Mesendoderm (in vitro differentiated cells): ENCODE data around the gene AGAP1.

Source experiments
- DNase-seq: peaks from one replicate; pipeline ENCODE4 v3.0.0; 2013
- H2AK5ac ChIP-seq: 2 replicates; pipeline ENCODE4 v1.6.1; 2013; ENCODE audit warnings: low read length, inconsistent platforms
- H2BK120ac ChIP-seq: 2 replicates; pipeline ENCODE4 v1.6.1; 2013; ENCODE audit warnings: low read depth, mild to moderate bottlenecking, low read length, moderate library complexity, mixed read lengths
- H2BK15ac ChIP-seq: replicated peaks from 2 replicates; pipeline ENCODE4 v1.6.1; 2013; ENCODE audit warnings: low read depth, mild to moderate bottlenecking, moderate library complexity
- H2BK5ac ChIP-seq: 2 replicates; pipeline ENCODE4 v1.6.1; 2013; ENCODE audit warnings: low read length, inconsistent platforms
- H3K18ac ChIP-seq: 2 replicates; pipeline ENCODE4 v1.6.1; 2013; ENCODE audit warnings: mild to moderate bottlenecking, low read length, mixed read lengths
- H3K23ac ChIP-seq: one replicate; pipeline ENCODE4 v1.6.1; 2013; ENCODE audit warnings: low read length
- H3K27ac ChIP-seq: 2 replicates; pipeline ENCODE4 v1.5.1; 2013; ENCODE audit warnings: low read depth, mild to moderate bottlenecking, inconsistent platforms, low read length, moderate library complexity
- H3K27me3 ChIP-seq: 2 replicates; pipeline ENCODE4 v1.6.1; 2013; ENCODE audit warnings: low read length, control low read depth, mild to moderate bottlenecking, inconsistent platforms; ENCODE audit not compliant: insufficient read depth, poor library complexity
- H3K36me3 ChIP-seq: 2 replicates; pipeline ENCODE4 v1.6.1; 2013; ENCODE audit warnings: low read length, inconsistent platforms; ENCODE audit not compliant: control insufficient read depth, insufficient read depth
- H3K4ac ChIP-seq: one replicate; pipeline ENCODE4 v1.6.1; 2013; ENCODE audit warnings: low read depth, mild to moderate bottlenecking, low read length, moderate library complexity
- H3K4me1 ChIP-seq: 2 replicates; pipeline ENCODE4 v1.6.1; 2013; ENCODE audit warnings: low read depth, low read length, inconsistent platforms; ENCODE audit not compliant: control insufficient read depth
- H3K4me2 ChIP-seq: 2 replicates; pipeline ENCODE4 v1.6.1; 2013; ENCODE audit warnings: low read length
- H3K4me3 ChIP-seq: 2 replicates; pipeline ENCODE4 v1.5.1; 2013; ENCODE audit warnings: mild to moderate bottlenecking, low read length
- H3K56ac ChIP-seq: one replicate; pipeline ENCODE4 v1.6.1; 2013; ENCODE audit warnings: low read length
- H3K79me1 ChIP-seq: 2 replicates; pipeline ENCODE4 v1.6.1; 2013; ENCODE audit warnings: low read length, inconsistent platforms
- H3K79me2 ChIP-seq: 2 replicates; pipeline ENCODE4 v1.6.1; 2013; ENCODE audit warnings: mild to moderate bottlenecking, low read length; ENCODE audit not compliant: control insufficient read depth, insufficient read depth
- H3K9ac ChIP-seq: 2 replicates; pipeline ENCODE4 v1.6.1; 2013; ENCODE audit warnings: low read length, inconsistent platforms
- H4K5ac ChIP-seq: one replicate; pipeline ENCODE4 v1.6.1; 2013; ENCODE audit warnings: low read length
- H4K8ac ChIP-seq: one replicate; pipeline ENCODE4 v1.6.1; 2013; ENCODE audit warnings: low read depth, mild to moderate bottlenecking, control low read depth, low read length, moderate library complexity
- whole genome bisulfite sequencing: extraction: QIAGEN DNeasy Blood & Tissue Kit; methylation state at CpG from one replicate; pipeline ENCODE4 v1.1.7; 2013; ENCODE audit warnings: low lambda C conversion rate, missing lambda C conversion rate; ENCODE audit not compliant: insufficient coverage; ENCODE audit errors: extremely low coverage; 5-methylcytosine and 5-hydroxymethylcytosine counted together

AGAP1 gene

DNA sequence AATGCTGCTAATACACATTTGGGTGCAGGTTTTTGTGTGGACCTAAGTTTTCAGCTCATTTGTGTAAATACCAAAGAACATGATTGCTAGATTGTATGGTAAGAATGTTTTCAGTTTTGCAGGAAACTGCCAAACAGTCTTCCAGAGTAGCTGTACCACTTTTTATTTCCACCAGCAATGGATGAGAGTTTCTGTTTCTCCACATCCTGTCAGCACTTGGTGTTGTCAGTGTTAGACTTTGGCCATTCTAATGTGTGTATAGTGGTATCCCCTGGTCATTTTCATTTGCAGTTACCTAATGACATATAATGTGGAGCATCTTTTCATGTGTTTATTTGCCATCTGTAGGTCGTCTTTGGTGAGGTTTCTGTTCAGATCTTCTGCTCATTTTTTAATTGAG is 337.9 kb downstream of the AGAP1 start:
- Histone ChIP-seq H3K79me1 (no peaks in the 10 kb centered on the region), H3K4me1 (no peaks in the 10 kb centered on the region), H2BK15ac (no peak overlapping the region), H3K9ac (no peak overlapping the region), H4K8ac (no peak overlapping the region), H2AK5ac (no peak overlapping the region), H3K4me3 (no peak overlapping the region), H3K27me3 (no peaks in the 10 kb centered on the region), H3K18ac (no peak overlapping the region), H3K4ac (no peak overlapping the region), H3K36me3 (no peaks in the 10 kb centered on the region), H3K56ac (no peak overlapping the region), H3K4me2 (no peak overlapping the region), H3K79me2 (no peaks in the 10 kb centered on the region), H2BK120ac (no peak overlapping the region), H2BK5ac (no peak overlapping the region), H3K27ac (no peak overlapping the region), H4K5ac (no peak overlapping the region), H3K23ac (no peak overlapping the region)
- no peak for DNase-seq
- WGBS = no CpG with 5 or more reads among the region's 1 CpG

DNA sequence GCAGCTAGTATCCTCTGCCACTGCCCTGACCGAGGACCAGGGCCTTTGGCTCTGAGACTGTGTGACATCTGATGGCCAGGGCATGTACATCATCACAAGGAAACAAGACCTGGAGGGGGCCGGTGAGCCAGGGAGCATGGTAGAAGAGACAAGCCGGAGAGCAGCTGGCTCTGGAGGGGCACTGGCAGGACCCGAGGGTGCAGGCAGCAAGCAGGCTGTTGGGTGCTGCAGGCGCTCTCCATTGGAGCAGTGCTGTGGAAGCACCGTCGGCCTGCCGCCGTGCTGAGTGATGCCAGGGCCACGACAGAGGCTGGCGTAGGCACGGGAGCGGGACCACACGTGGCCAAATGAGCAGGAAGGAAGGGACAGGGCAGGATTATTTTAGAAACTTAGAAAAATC is 339.1 kb downstream of the AGAP1 start:
- Histone ChIP-seq H4K8ac (no peak overlapping the region), H2BK15ac (no peak overlapping the region), H3K79me2 (no peaks in the 10 kb centered on the region), H3K4me3 (no peak overlapping the region), H3K56ac (no peak overlapping the region), H2BK120ac (no peak overlapping the region), H3K79me1 (no peaks in the 10 kb centered on the region), H2AK5ac (no peak overlapping the region), H2BK5ac (no peak overlapping the region), H3K23ac (no peak overlapping the region), H3K18ac (no peak overlapping the region), H3K36me3 (no peaks in the 10 kb centered on the region), H3K4ac (no peak overlapping the region), H4K5ac (no peak overlapping the region), H3K27ac (no peak overlapping the region), H3K4me1 (no peaks in the 10 kb centered on the region), H3K9ac (no peak overlapping the region), H3K4me2 (no peak overlapping the region), H3K27me3 (no peaks in the 10 kb centered on the region)
- no peak for DNase-seq
- WGBS = no CpG with 5 or more reads among the region's 14 CpGs

DNA sequence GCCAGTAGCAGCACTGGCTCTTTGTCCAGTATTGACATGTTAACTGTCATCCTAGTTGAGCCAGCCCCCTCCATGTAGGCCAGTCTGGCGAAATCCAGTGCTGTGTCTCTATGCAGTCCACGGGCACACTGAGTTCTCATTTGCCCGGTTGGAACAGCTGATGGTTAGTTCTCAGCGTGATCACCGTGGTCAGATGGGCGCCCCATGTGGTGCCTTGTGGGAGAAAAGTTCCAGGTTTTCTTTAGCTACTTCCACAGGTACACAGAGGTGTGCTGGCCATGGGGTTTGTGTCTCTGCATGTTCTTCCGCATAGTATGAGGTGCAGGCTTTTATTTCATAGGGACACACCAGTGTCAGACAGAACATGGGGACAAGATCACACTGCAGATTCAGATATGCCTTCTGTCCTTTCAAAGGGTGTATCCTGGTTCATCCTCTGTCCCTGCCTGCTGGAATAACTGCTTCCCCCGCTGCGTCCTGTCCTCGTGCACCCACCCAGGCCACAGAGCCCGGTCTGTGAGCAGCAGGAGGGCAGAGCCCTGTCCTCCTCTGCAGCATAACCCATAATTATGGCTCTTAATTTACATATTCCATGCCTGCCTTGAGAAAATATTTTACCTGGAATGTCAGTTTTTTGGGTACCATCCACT is 340.3 kb downstream of the AGAP1 start:
- no peak overlapping the region for H2AK5ac ChIP-seq
- no peak overlapping the region for H3K23ac ChIP-seq
- no peak overlapping the region for H3K27ac ChIP-seq
- no peak overlapping the region for H3K4ac ChIP-seq
- WGBS = no CpG with 5 or more reads among the region's 11 CpGs
- H2BK15ac ChIP-seq = no peak overlapping the region
- H3K4me2 ChIP-seq = no peak overlapping the region
- H3K36me3 ChIP-seq = no peaks in the 10 kb centered on the region
- no peak overlapping the region for H3K18ac ChIP-seq
- no peak overlapping the region for H3K4me3 ChIP-seq
- no peaks in the 10 kb centered on the region for H3K79me2 ChIP-seq
- DNase-seq = peak; percentile 33
- H3K27me3 ChIP-seq = no peaks in the 10 kb centered on the region
- no peak overlapping the region for H4K5ac ChIP-seq
- no peaks in the 10 kb centered on the region for H3K79me1 ChIP-seq
- no peak overlapping the region for H3K56ac ChIP-seq
- no peak overlapping the region for H2BK5ac ChIP-seq
- no peaks in the 10 kb centered on the region for H3K4me1 ChIP-seq
- H3K9ac ChIP-seq = no peak overlapping the region
- H2BK120ac ChIP-seq = no peak overlapping the region
- no peak overlapping the region for H4K8ac ChIP-seq

DNA sequence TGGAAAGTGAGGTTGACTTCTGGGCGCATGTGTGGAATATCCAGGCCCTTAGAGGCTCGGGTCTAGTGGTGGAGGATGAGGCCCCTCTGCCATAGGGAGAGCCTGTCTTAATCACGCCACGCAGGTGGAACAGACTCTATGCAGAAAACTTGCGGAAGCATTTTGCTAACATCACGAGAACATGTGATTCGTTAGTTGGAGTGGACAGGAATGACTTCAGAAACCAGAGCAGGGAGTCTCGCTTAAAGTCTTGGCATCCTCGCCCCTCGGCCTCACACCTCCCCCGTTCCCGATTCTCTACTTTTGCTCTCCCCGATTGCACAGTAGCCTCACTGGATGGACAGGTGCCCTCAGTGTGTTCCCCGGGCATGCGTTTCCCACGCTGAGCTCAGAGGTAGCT is 340.9 kb downstream of the AGAP1 start:
- no CpG with 5 or more reads among the region's 16 CpGs for WGBS
- Histone ChIP-seq H3K9ac (no peak overlapping the region), H4K5ac (no peak overlapping the region), H3K36me3 (no peaks in the 10 kb centered on the region), H3K56ac (no peak overlapping the region), H3K4ac (no peak overlapping the region), H3K18ac (no peak overlapping the region), H3K4me1 (no peaks in the 10 kb centered on the region), H3K27ac (no peak overlapping the region), H3K23ac (no peak overlapping the region), H3K79me2 (no peaks in the 10 kb centered on the region), H3K27me3 (no peaks in the 10 kb centered on the region), H2BK120ac (no peak overlapping the region), H3K79me1 (no peaks in the 10 kb centered on the region), H4K8ac (no peak overlapping the region), H2BK5ac (no peak overlapping the region), H2AK5ac (no peak overlapping the region), H2BK15ac (no peak overlapping the region), H3K4me3 (no peak overlapping the region), H3K4me2 (no peak overlapping the region)
- no peak for DNase-seq

DNA sequence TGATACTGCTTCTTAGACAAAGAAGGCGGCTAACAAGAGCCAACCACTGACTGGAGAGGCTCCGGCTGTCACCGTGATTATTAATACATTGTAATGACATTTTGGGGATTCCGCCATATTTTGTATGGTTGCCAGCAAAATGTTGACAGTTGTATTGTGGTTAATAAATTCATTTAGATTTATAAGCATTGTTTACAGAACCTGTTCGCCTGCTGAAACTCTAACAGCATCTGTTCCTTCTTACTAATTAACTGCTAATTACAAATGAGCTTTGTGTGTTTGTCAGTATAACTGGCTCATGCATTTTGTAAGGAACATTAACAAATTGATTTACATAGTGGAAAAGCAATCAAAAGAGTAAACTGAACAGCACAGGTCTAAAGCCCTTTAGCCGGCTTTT is 342.0 kb downstream of the AGAP1 start:
- Histone ChIP-seq H2BK15ac (no peak overlapping the region), H3K4me2 (no peak overlapping the region), H2BK5ac (no peak overlapping the region), H3K18ac (no peak overlapping the region), H3K27ac (no peak overlapping the region), H2AK5ac (no peak overlapping the region), H3K4me1 (no peaks in the 10 kb centered on the region), H4K5ac (no peak overlapping the region), H3K79me1 (no peaks in the 10 kb centered on the region), H3K27me3 (no peaks in the 10 kb centered on the region), H2BK120ac (no peak overlapping the region), H3K9ac (no peak overlapping the region), H3K56ac (no peak overlapping the region), H3K79me2 (no peaks in the 10 kb centered on the region), H3K23ac (no peak overlapping the region), H3K4ac (no peak overlapping the region), H3K36me3 (no peaks in the 10 kb centered on the region), H3K4me3 (no peak overlapping the region), H4K8ac (no peak overlapping the region)
- no peak for DNase-seq
- WGBS = no CpG with 5 or more reads among the region's 6 CpGs

DNA sequence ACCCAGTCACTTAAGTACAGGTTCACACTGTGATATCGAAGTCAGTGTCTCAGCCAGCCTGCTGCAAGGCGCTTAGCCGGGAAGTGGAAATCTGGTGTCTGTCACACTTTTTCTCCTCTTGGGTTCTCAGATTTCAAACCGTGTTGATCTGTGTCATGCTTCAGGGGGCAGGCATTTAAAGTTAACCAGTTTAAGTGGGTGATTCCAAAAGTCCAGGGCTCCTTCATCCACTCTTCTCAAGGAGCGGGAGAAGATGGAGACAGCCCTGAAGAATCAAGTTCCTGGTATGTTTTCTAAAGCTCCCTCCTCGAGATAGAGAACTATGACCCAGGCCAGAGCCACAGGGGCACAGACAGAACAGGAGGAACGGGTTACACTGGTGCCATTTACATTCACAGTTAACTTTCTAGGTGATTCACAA is 342.7 kb downstream of the AGAP1 start:
- Histone ChIP-seq H2AK5ac (no peak overlapping the region), H3K4me2 (no peak overlapping the region)
- no CpG with 5 or more reads among the region's 7 CpGs for WGBS

More for the DNA sequence above, 342.7 kb downstream of the AGAP1 start:
- Histone ChIP-seq H2BK15ac (no peak overlapping the region), H3K4me1 (no peaks in the 10 kb centered on the region), H3K4ac (no peak overlapping the region), H4K8ac (no peak overlapping the region), H3K27ac (no peak overlapping the region), H3K56ac (no peak overlapping the region), H2BK120ac (no peak overlapping the region), H3K18ac (no peak overlapping the region), H3K9ac (no peak overlapping the region), H3K79me2 (no peaks in the 10 kb centered on the region), H3K36me3 (no peaks in the 10 kb centered on the region), H4K5ac (no peak overlapping the region), H3K4me3 (no peak overlapping the region), H2BK5ac (no peak overlapping the region), H3K27me3 (no peaks in the 10 kb centered on the region), H3K23ac (no peak overlapping the region), H3K79me1 (no peaks in the 10 kb centered on the region)
- peak; percentile 30 for DNase-seq
